HG02852 (cell line): ENCODE data around the gene PAFAH1B1.
"Not testable (repeated sequence)": the region's sequence is repeated elsewhere in the genome, so short reads cannot be mapped to it uniquely, and the experiment has no call there.

ENCODE experiments used
- ATAC-seq: cut with Tn5 transposase; IDR thresholded peaks from one replicate; pipeline ENCODE4 v1.9.1; 2021; ENCODE audit warnings: mild to moderate bottlenecking, moderate library complexity; ENCODE audit not compliant: unreplicated experiment

The PAFAH1B1 gene

GRCh38 chr17:2688351-2689342, 95.2 kb downstream of the PAFAH1B1 start:
- no peak for ATAC-seq

DNA sequence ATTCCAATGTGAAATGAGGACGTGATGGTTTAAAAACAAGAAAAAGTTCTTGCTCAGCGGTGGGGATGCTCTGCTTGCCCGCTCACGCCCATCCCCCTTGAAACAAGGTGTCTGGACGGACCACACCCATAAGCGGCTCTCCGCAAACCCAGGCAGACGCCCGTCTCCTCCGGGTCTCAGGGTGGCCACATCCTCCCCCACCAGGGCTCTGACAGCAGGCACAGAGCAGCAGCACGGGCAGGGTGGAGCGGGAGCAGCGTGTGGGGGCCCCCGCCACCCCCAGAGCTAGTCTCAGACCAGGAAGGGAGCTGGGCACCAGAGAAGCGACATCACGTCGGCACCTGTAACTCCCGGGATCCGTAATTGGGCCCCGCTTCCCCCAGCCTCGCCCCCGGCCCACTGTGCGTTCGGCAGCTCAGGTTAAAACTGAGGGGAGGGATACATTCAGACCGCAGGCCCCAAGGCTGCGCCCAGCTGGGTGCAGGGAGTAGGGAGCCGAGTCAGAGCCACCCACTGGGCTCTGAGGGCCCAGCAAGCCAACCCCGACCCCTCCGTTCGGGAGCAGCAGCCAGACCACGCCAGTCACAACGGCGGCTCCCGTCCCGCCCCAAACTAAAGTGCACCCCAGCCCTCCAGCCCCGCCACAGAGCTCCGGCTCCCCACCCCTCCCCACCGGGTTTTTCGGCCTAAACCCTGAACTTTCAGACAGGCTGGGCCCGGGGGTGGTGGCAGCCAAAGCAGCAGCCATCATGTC, 96.1 kb downstream of the PAFAH1B1 start:
- no peak for ATAC-seq

GRCh38 chr17:2690165-2691068, 97.0 kb downstream of the PAFAH1B1 start:
- ATAC-seq: no peak

DNA sequence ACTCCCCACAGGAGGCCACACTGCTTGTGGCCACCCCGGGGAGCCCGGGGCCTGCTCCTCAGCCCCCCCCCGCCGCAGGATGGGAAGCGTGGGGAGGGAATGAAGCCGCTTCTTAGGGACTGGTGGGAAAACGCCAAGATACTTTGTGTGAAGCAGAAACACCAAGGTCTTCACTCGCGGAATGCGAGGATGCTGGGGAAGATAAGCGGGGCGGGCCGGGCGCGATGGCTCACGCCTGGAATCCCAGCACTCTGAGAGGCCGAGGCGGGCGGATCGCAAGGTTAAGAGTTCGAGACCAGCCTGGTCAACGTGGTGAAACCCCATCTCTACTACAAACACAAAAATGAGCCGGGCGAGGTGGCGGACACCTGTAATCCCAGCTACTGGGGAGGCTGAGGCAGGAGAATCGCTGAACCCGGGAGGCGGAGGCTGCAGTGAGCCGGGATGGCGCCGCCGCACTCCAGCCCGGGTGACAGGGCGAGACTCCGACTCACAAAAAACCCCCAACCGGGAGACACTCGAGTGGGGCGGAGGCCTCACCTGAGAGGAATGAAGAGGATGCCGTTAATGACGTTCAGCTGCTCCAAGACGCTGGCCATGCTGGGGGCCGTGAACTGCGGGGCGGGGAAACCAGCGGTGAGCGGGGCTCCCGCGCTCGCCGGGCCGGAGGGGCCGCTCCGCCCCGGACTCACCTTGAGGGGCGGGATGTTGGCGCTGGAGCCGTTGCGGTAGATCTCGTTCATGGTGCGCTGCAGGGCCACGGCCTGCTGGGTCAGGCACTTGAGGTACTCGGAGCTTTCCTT, 97.8 kb downstream of the PAFAH1B1 start:
- no peak for ATAC-seq

DNA sequence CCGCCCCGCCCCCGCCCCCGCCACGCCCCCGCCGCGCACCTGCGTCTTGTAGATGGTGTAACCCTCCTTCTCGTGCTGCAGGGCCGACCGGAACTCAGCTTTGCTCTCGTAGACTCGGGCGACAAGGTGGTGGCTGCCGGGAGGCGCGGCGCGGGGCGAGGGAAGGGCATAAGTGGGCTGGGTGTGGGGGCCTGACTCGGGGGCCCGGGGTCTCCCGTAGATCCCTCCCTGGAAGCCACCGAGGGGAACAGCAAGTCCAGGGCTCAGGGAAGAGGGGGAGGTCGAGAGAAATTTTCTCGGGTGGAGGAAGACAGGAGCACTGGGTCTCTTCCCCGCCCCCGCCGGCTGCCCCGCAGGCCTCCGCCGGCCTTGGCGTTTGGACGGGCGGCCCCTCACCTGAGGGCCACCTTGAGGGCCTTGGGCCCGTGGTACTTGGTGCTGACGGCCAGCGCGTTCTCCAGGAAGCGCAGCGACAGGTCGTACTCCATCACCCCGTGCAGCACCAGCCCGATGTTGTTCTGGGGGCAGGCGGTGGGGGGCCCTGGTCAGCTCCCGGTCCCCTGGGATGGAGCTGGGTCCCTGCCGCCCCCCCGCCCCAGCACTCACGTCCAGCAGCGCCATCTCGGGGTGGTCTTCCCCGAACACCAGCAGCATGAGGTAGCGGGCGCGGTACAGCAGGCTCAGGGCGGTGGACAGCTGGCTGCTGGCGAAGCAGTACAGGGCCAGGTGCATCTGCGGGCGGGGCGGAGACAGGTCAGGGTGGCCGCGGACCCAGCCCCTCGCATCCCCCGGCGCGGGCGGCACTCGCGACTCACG, 98.7 kb downstream of the PAFAH1B1 start:
- ATAC-seq: no peak

GRCh38 chr17:2692781-2693135, 99.3 kb downstream of the PAFAH1B1 start:
- no peak for ATAC-seq

GRCh38 chr17:2693561-2694380, 100.3 kb downstream of the PAFAH1B1 start:
- no peak for ATAC-seq

GRCh38 chr17:2694381-2695242, 101.2 kb downstream of the PAFAH1B1 start:
- no peak for ATAC-seq

GRCh38 chr17:2695243-2695960, 101.9 kb downstream of the PAFAH1B1 start:
- no peak for ATAC-seq

DNA sequence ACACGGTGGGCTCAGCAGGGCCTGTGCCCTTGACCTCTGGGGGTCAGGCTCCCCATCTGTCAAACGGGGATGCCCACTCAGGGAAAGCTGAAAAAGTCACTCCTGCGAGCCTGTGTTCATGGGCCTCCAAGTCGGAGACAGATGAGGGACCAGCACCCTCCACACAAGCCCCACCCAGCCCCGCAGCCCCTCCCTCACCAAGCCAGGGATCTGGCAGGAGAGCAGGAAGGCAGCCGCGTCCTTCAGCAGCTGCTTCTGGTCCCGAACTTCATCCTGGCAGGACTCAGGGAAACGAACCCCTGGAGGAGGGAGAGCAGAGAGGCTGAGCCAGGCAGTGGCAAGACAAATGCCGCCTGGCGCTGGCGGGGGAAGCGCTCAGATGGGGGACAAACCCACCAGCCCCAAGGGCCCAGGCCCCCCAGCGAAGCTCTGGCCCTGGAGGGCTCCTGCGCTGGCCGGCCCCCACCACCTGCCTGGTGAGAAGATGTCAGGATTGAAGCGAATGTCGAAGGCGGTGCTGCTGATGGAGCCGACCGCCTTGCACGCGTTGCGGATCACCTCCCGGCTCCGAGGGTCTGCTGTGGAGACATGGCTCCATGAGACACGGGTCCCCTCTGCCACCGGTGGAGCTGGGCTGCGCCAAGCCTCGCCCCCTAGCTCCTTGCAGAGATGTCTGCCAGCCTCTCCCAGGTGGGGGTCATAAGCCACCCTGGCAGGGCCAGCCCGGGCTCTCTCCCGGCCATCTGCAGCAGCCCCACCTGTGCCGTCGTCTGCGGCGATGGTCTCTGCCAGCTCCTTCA, 102.7 kb downstream of the PAFAH1B1 start:
- no peak for ATAC-seq

- no peak for ATAC-seq
Observed at GRCh38 chr17:2697611-2698162, 104.2 kb downstream of the PAFAH1B1 start.

DNA sequence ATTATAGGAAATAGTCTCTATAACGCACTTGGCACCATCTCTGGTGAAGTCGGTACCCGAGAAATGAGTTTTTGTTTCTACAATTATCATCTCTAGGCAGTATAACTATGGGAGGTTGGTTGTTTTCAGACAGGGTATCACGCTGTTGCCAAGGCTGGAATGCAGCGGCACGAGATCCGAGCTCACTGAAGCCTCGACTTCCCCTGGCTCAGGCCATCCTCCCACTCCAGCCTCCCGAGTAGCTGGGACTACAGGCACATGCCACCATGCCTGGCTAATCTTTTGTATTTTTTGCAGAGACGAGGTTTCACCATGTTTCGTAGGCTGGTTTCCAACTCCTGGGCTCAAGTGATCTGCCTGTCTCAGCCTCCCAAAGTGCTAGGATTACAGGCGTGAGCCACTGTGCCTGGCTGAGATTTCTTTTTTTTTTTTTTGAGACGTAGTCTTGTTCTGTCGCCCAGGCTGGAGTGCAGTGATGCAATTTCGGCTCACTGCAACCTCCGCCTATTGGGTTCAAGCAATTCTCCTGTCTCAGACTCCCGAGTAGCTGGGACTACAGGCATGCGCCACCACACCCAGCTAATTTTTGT, 105.9 kb downstream of the PAFAH1B1 start:
- not testable (repeated sequence) for ATAC-seq

- no peak for ATAC-seq
Observed at GRCh38 chr17:2700030-2700490, 106.6 kb downstream of the PAFAH1B1 start.

DNA sequence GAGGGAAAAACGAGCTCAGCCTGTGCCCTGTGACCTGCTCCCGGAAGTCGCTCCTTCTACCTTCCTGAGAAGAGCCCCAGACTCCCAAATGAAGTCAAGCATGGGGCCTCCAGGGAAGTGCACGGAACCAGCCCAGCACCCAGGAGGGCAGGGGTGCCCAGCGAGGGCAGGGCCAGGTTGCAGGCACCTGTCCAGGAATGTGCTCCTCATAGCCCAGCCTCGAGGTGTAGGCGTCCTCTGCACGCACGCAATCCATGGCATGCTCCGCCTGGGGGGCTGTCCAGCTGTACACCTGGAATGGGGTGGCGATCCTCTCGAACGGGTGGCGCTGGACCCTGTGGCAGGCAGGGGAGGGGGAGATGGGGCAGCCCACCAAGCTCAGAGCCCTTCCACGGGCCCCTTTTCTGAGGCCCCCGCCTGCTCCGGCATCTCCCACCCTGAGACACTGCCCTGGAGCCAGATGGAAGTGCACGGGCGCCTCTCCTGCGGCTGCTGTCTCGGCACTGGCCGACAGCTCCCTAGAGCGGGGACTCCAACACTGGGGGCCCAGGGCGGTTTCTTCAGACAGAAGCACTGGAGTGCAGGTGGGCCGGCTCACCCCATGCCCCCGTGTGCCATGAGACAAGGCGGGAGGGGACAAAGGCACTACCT, 107.2 kb downstream of the PAFAH1B1 start:
- ATAC-seq: no peak
